BE2C (cell line): ENCODE measurements around the gene CPXM2.

ENCODE experiments used
- DNase-seq: peaks from one replicate; pipeline ENCODE4 v3.0.0-alpha.2; 2020
- H3K27me3 ChIP-seq: fragments of 250-450 bp; sonication (Bioruptor Pico); 2 replicates; pipeline ENCODE4 v1.5.1; 2020; ENCODE audit warnings: mild to moderate bottlenecking
- H3K36me3 ChIP-seq: fragments of 250-450 bp; sonication (Bioruptor Pico); 2 replicates; pipeline ENCODE4 v1.5.1; 2020; ENCODE audit warnings: mild to moderate bottlenecking
- H3K4me1 ChIP-seq: fragments of 250-450 bp; sonication (Bioruptor Pico); 2 replicates; pipeline ENCODE4 v1.5.1; 2020
- H3K4me3 ChIP-seq: 2 replicates; pipeline ENCODE4 v1.5.1; 2011; ENCODE audit warnings: low read depth, low read length
- H3K9me3 ChIP-seq: fragments of 250-450 bp; sonication (Bioruptor Pico); 2 replicates; pipeline ENCODE4 v1.5.1; 2020
- TF ChIP-seq, protein P1 (sequence below): IDR thresholded peaks from 2 replicates; pipeline ENCODE4 v1.5.1; 2012; ENCODE audit warnings: mild to moderate bottlenecking, low read depth, low read length

Gene CPXM2

DNA sequence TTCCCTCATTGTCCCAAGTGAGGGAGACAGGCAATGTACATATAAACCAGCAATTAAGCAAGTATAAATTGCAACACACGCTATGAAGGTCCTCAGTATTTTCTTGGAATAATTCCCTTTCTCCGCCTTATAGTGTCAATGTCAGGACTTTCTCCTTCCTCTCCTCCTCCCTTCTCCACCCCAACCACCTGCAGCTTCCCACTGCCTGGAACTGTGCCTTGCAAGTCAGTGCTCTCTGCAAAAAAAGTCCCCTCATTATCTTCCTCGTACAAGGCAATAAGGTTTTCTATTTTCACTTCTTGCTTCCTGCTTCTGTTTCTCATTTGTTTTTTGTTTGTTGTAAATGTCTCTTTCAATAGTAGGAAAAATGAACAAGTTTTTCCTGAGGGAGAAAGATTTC, 113.7 kb downstream of the CPXM2 start:
- H3K36me3 ChIP-seq, result no peaks in the 10 kb centered on the region
- TF ChIP-seq, protein P1, sequence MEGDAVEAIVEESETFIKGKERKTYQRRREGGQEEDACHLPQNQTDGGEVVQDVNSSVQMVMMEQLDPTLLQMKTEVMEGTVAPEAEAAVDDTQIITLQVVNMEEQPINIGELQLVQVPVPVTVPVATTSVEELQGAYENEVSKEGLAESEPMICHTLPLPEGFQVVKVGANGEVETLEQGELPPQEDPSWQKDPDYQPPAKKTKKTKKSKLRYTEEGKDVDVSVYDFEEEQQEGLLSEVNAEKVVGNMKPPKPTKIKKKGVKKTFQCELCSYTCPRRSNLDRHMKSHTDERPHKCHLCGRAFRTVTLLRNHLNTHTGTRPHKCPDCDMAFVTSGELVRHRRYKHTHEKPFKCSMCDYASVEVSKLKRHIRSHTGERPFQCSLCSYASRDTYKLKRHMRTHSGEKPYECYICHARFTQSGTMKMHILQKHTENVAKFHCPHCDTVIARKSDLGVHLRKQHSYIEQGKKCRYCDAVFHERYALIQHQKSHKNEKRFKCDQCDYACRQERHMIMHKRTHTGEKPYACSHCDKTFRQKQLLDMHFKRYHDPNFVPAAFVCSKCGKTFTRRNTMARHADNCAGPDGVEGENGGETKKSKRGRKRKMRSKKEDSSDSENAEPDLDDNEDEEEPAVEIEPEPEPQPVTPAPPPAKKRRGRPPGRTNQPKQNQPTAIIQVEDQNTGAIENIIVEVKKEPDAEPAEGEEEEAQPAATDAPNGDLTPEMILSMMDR, result no peak
- no peaks in the 10 kb centered on the region for H3K27me3 ChIP-seq
- no peak for DNase-seq
- H3K9me3 ChIP-seq, result no peaks in the 10 kb centered on the region
- no peak overlapping the region for H3K4me3 ChIP-seq
- H3K4me1 ChIP-seq, result no peaks in the 10 kb centered on the region

GRCh38 chr10:123774132-123774742, 117.4 kb downstream of the CPXM2 start:
- TF ChIP-seq, protein P1, result no peak
- H3K36me3 ChIP-seq, result no peaks in the 10 kb centered on the region
- no peaks in the 10 kb centered on the region for H3K9me3 ChIP-seq
- DNase-seq, result no peak
- H3K27me3 ChIP-seq, result no peaks in the 10 kb centered on the region
- H3K4me3 ChIP-seq, result no peak overlapping the region
- no peaks in the 10 kb centered on the region for H3K4me1 ChIP-seq

- DNase-seq, result no peak
- Histone ChIP-seq H3K4me3 (no peak overlapping the region), H3K4me1 (no peaks in the 10 kb centered on the region), H3K36me3 (no peaks in the 10 kb centered on the region), H3K9me3 (no peaks in the 10 kb centered on the region), H3K27me3 (no peaks in the 10 kb centered on the region)
- TF ChIP-seq, protein P1, result no peak
Measured at GRCh38 chr10:123772645-123773508, 118.7 kb downstream of the CPXM2 start.

- Histone ChIP-seq H3K27me3 (no peaks in the 10 kb centered on the region), H3K4me3 (no peak overlapping the region), H3K9me3 (no peaks in the 10 kb centered on the region), H3K4me1 (no peaks in the 10 kb centered on the region), H3K36me3 (no peaks in the 10 kb centered on the region)
- TF ChIP-seq, protein P1, result no peak
- no peak for DNase-seq
Measured at GRCh38 chr10:123771877-123772644, 119.5 kb downstream of the CPXM2 start.

GRCh38 chr10:123769647-123770046, 122.0 kb downstream of the CPXM2 start:
- no peak overlapping the region for H3K4me3 ChIP-seq
- H3K36me3 ChIP-seq, result no peaks in the 10 kb centered on the region
- no peaks in the 10 kb centered on the region for H3K9me3 ChIP-seq
- TF ChIP-seq, protein P1, result no peak
- no peaks in the 10 kb centered on the region for H3K4me1 ChIP-seq
- no peak for DNase-seq
- H3K27me3 ChIP-seq, result no peaks in the 10 kb centered on the region
